Activated naive CD8-positive, alpha-beta T cell treated with anti-CD3 and anti-CD28 coated beads for 36 hours (primary cell): ENCODE results near the gene NOC2L. TPM values are rescaled to one million over a fixed set of nuclear protein-coding genes. Genes with fewer than 3 reads are reported as not detected.

Experiments used
- DNase-seq: peaks from one replicate; pipeline ENCODE4 v3.0.0; 2021
- H3K27ac Mint-ChIP-seq: one replicate; pipeline ENCODE4 v1.8.0; 2022; ENCODE audit warnings: mild to moderate bottlenecking, moderate library complexity, mixed read lengths
- H3K27me3 Mint-ChIP-seq: one replicate; pipeline ENCODE4 v1.8.0; 2022; ENCODE audit warnings: mild to moderate bottlenecking, mixed read lengths
- H3K36me3 Mint-ChIP-seq: one replicate; pipeline ENCODE4 v1.8.0; 2021; ENCODE audit warnings: mild to moderate bottlenecking, mixed read lengths
- H3K4me1 Mint-ChIP-seq: one replicate; pipeline ENCODE4 v1.8.0; 2021; ENCODE audit warnings: mixed read lengths
- H3K4me3 Mint-ChIP-seq: one replicate; pipeline ENCODE4 v1.8.0; 2022; ENCODE audit warnings: mild to moderate bottlenecking, moderate library complexity, mixed read lengths
- H3K9me3 Mint-ChIP-seq: one replicate; pipeline ENCODE4 v1.8.0; 2022; ENCODE audit warnings: mixed read lengths
- total RNA-seq, 2 experiments: library from RNA; stranded (reverse); gene quantifications; one replicate each; pipeline ENCODE4 v1.2.3, GENCODE V29; 2021

Gene NOC2L
- total RNA-seq, 2 experiments from 2014 or later, result 176 to 185 TPM

DNA sequence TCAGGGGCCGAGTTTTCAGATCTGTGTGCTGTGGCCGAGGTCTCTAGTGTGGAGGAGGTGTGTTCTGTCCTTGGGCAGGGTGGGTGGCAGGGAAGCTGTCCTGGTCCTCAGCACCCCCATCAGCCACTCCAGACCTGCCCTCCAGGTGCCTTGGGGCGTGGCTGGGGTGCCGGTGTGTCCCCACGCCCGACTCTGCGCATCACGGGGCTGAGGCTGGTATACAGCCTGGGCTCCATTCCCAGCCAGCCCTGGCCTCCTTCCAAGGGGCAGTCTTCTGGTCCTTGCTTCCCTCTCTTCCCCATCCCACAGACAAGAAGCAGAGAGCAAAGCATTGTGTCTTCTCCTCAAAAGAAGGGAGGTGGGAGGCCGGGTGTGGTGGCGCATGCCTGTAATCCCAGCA, 31.3 kb downstream of the NOC2L start:
- peaks cover 4% of the 10 kb centered on the region for H3K4me1 Mint-ChIP-seq
- H3K27me3 Mint-ChIP-seq, result peaks cover 51% of the 10 kb centered on the region
- no peak for DNase-seq
- no peaks in the 10 kb centered on the region for H3K9me3 Mint-ChIP-seq
- no peaks in the 10 kb centered on the region for H3K36me3 Mint-ChIP-seq
- H3K27ac Mint-ChIP-seq, result no peak overlapping the region
- H3K4me3 Mint-ChIP-seq, result no peak overlapping the region

- H3K4me1 Mint-ChIP-seq, result peaks cover 4% of the 10 kb centered on the region
- no peaks in the 10 kb centered on the region for H3K9me3 Mint-ChIP-seq
- H3K4me3 Mint-ChIP-seq, result no peak overlapping the region
- no peak overlapping the region for H3K27ac Mint-ChIP-seq
- DNase-seq, result no peak
- H3K27me3 Mint-ChIP-seq, result peaks cover 54% of the 10 kb centered on the region
- no peaks in the 10 kb centered on the region for H3K36me3 Mint-ChIP-seq
These were observed 31.8 kb downstream of the NOC2L start for GRCh38 chr1:927234-927633.

DNA sequence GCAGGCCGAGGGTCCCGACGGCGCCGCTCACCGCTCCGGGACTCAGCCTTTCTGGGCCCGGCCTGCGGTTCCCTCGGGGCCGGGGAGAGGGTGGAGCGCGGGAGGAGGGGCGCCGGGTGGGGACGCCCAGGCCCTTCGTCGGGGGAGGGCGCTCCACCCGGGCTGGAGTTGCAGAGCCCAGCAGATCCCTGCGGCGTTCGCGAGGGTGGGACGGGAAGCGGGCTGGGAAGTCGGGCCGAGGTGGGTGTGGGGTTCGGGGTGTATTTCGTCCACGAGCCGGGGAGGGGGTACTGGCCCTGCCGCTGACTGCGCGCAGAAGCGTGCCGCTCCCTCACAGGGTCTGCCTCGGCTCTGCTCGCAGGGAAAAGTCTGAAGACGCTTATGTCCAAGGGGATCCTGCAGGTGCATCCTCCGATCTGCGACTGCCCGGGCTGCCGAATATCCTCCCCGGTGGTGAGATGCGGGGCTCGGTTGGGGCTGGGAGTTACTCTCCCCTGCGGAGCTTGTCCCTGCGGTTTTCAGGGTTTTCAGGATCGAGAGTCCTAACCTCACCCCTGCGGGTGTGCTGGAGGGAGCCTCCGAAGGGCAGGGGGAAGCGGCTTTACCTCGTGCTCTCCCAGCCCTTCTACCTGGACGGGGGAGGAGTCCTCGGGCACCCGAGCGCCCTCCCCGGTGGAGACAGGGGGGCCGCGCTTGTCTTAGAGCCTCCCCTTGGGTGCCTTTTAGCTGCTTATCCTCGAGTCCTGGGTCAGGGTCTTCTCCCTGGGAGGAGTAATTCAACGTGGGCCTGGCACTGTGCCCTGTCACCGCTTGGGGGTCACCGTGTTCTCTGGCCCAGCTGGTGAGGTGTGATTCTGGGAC, 33.3 kb downstream of the NOC2L start:
- Mint-ChIP-seq H3K36me3 (no peaks in the 10 kb centered on the region), H3K4me1 (peaks cover 5% of the 10 kb centered on the region), H3K9me3 (no peaks in the 10 kb centered on the region), H3K4me3 (no peak overlapping the region), H3K27me3 (peaks cover 61% of the 10 kb centered on the region), H3K27ac (no peak overlapping the region)
- no peak for DNase-seq

DNA sequence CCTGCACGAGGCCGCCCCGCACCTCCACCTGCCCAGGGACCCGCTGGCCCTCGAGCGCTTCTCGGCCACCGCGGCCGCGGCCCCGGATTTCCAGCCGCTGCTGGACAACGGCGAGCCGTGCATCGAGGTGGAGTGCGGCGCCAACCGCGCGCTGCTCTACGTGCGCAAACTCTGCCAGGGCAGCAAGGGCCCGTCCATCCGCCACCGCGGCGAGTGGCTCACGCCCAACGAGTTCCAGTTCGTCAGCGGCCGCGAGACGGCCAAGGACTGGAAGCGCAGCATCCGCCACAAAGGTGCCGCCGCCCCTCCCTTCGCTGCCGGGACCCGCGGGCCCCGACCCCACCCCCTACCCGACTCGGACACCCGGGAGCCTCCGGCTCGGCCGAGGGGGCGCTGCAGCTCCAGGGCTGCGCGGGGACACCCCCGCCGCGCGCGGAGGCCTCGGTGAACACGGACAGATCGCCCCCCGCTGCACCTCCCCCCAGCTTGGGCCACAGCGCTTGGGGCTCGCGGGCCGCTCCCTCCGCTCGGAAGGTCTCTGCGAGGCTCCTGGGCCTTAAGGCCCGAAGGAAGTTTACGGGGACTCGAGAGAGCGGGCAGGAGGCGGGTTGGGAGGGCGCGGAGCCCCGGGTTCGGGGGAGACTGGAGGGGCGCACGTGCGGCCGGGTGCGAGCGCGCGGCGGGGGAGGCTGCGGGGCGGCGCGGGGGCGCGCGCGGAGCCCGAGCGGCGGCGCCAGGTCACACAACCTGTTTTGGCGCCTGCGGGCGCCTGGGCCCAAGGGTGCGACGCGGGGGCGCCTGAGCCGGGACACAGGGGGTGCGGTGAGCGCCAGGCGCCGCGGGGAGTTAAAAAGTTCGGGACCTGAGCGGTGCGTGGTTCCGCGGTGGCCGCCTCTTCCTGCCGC, 34.1 kb downstream of the NOC2L start:
- Mint-ChIP-seq H3K36me3 (no peaks in the 10 kb centered on the region), H3K9me3 (no peaks in the 10 kb centered on the region), H3K27ac (no peak overlapping the region), H3K4me1 (peaks cover 9% of the 10 kb centered on the region), H3K4me3 (no peak overlapping the region), H3K27me3 (peaks cover 70% of the 10 kb centered on the region)
- DNase-seq, result no peak

DNA sequence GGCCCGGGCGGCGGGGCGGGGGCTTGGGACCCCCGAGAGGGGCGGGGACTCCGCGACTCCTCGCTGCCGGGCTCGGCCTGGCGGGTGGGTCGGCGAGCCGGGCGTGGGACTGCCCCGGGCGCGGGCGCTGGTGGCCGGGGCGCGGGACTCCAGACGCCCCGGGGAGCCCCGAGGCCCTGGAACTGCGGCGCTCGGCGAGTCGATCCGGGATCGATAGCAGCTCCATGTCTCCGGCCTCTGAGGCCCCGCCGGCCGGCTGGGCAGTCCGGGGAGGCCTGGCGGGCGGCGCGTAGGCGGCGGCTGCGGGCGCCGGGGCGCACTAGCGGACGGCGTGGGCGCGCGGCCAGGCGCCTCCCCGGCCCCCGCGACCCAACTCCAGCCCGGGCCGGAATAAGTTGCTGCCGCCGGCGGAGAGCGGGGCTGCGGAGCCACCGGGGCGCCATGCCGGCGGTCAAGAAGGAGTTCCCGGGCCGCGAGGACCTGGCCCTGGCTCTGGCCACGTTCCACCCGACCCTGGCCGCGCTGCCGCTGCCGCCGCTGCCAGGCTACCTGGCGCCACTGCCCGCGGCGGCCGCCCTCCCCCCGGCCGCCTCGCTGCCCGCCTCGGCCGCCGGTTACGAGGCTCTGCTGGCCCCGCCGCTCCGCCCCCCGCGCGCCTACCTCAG, 34.9 kb downstream of the NOC2L start:
- peaks cover 9% of the 10 kb centered on the region for H3K4me1 Mint-ChIP-seq
- no peak overlapping the region for H3K27ac Mint-ChIP-seq
- no peak overlapping the region for H3K4me3 Mint-ChIP-seq
- no peak for DNase-seq
- peaks cover 67% of the 10 kb centered on the region for H3K27me3 Mint-ChIP-seq
- no peaks in the 10 kb centered on the region for H3K36me3 Mint-ChIP-seq
- H3K9me3 Mint-ChIP-seq, result no peaks in the 10 kb centered on the region

DNA sequence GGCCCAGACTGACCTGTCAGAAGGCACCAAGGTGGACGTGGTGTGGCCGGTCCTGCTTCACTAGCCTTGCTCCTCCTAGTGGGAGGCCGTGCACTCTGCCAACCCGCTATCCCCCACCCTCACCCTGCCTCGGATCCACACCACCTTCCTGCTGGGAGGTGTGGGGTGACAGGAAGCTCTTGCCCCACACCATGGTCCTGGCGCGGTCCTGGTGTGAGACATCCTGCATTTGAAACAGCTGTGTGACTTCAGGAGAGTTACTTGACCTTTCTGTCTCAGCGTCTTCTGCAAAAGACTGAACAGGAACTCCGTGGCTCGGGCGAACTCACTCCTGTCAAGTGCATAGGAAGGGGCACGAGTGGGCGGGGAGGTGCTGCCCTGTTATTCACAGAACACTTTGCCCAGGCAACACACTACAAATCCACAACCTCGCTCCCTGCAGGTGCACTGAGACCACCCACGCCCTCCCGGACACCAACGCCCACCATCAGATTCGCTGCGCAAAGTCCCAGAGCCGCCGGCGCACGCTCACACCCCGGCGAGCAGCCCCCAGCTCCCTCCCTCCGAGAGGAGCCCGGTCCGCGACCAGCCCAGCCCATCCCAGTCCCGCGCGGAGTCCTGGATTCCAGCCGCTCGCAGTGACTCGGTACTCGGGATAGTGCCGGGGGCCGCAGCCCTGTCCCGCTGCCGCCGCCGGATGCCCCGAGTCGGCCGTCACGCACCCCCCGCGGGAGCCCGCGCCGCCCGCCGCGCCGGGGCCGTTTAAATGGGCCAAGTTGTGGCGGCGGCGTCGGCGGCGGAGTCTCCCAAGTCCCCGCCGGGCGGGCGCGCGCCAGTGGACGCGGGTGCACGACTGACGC, 35.7 kb downstream of the NOC2L start, which contains the start of gene SAMD11:
Gene SAMD11, plus strand, starts transcription at position 793 of the 860 bp plus-strand sequence. CDS start 509 bp downstream, outside the sequence.
- Mint-ChIP-seq H3K36me3 (no peaks in the 10 kb centered on the region), H3K9me3 (no peaks in the 10 kb centered on the region)

DNA sequence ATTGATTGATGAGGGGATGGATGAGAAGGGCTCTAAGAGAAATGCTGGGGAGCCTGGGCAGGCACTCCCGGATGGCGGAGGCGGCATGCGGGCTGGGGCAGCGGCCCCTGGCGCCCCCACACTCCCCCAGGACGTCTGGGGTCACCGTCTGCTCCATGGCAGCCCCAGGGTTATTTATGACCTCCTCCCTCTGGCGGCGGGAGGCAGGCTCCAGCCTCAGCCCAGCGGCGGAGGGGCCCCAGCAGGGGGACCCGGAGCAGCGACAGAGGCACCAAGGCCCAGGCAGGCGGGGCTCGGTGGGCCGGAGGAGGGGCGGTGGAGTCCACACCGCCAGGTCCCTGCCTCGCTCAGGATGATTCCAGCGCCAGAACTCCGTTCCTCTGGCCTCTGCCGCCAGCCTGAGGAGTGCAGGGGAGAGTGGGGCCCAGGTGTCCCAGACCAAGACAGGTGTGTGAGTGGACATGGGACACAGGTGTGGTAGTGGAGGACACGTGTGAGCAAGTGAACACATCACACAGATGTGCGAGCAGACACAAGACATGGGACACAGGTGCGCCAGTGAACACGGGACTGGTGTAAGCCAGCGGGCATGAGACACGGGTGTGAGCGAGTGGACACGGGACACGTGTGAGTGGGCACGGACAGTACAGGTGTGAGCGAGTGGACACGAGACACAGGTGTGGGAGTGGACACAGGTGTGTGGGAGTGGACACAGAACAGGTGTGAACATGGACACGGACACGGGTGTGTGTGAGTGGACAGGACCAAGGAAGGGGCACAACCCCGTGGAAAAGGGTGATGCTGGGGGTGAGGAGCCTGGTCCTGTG, 37.8 kb downstream of the NOC2L start:
- peak; percentile 46 for DNase-seq
- Mint-ChIP-seq H3K4me1 (peaks cover 9% of the 10 kb centered on the region), H3K4me3 (no peak overlapping the region), H3K27me3 (peaks cover 52% of the 10 kb centered on the region), H3K36me3 (no peaks in the 10 kb centered on the region), H3K27ac (no peak overlapping the region), H3K9me3 (no peaks in the 10 kb centered on the region)

More for the DNA sequence above, 35.7 kb downstream of the NOC2L start, which contains the start of gene SAMD11:
- no peak within 1 kb of the TSS for H3K27ac Mint-ChIP-seq
- H3K27me3 Mint-ChIP-seq, result peaks cover 72% of the 10 kb centered on the region
- H3K4me1 Mint-ChIP-seq, result peaks cover 9% of the 10 kb centered on the region
- peak within 1 kb of the TSS; percentile 70 for H3K4me3 Mint-ChIP-seq
- peak; percentile 72 for DNase-seq

- Mint-ChIP-seq H3K36me3 (no peaks in the 10 kb centered on the region), H3K27me3 (peaks cover 45% of the 10 kb centered on the region), H3K9me3 (no peaks in the 10 kb centered on the region), H3K27ac (no peak overlapping the region), H3K4me3 (no peak overlapping the region), H3K4me1 (peaks cover 9% of the 10 kb centered on the region)
- DNase-seq, result no peak
These were observed 38.5 kb downstream of the NOC2L start for GRCh38 chr1:920521-920920.

DNA sequence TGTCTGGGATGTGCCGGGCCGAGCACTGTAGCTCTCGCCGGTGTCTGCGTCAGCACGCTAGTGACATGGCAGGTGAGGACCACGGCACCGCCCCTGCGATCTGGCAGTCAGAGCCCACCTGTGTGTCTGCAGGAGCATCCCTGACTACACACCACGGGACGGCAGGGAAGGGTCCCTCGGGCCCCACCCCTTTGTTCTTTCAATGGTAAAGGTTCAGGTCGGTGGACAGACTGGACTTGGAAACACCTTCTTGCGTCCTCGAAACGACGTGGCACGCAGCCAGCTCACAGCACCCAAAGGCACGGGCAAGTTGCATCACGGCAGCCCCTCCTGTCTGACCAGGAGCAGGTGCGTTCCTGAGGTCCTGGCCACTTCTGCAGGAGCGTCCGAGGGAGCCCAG, 39.0 kb downstream of the NOC2L start:
- no peak for DNase-seq
- Mint-ChIP-seq H3K27ac (no peak overlapping the region), H3K27me3 (peaks cover 44% of the 10 kb centered on the region), H3K4me1 (peaks cover 9% of the 10 kb centered on the region), H3K9me3 (no peaks in the 10 kb centered on the region), H3K4me3 (no peak overlapping the region), H3K36me3 (no peaks in the 10 kb centered on the region)

DNA sequence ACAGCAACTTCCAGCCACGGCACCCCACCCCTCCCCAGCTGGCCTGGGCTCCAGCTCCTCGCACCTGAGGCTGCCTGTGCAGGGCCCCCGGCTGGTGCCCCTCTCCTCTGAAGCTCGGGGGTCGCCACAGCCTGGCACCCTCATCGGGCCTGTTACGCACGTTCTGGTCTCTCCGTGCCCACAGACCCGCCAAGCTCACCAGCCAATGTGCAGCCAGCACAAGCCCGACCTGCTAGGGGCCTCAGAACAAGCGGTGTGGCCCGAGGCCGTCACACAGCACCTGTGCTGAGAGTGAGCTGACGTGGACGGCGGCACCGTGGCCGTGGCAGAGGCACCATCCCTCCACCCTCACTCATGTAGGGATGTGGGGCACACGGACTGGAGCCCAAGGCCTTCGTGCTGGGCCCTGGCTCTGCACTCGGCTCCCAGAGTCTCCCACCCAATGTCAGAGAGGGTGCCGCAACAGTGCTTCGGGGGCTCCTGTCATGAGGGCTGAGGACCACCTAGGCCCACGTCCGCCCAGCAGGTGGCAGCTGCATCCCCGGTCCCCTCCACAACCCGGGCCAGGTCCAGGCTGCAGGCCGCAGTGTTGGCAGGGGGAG, 39.7 kb downstream of the NOC2L start:
- no peak overlapping the region for H3K27ac Mint-ChIP-seq
- no peak for DNase-seq
- no peaks in the 10 kb centered on the region for H3K36me3 Mint-ChIP-seq
- H3K9me3 Mint-ChIP-seq, result no peaks in the 10 kb centered on the region
- peaks cover 39% of the 10 kb centered on the region for H3K27me3 Mint-ChIP-seq
- peaks cover 9% of the 10 kb centered on the region for H3K4me1 Mint-ChIP-seq
- no peak overlapping the region for H3K4me3 Mint-ChIP-seq

DNA sequence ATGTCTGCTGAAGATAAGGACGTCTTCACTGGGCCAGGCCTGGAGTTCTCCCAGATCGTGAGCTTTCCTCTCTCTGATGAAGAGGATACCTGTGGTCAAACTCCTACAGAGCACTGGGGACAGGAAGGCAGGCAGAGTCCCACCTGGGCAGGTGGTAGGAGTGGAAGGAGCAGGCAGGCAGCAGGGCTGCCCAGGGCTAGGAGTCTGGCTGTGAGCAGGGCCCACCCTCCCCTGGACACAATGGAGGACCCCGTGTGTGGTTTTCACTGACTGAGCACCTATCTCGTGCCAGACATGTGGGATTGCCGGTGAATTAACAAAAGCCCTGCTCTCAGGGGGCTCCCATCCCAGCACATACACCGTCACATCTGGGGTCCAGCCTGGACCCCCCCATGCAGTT, 40.2 kb downstream of the NOC2L start:
- peaks cover 39% of the 10 kb centered on the region for H3K27me3 Mint-ChIP-seq
- peaks cover 9% of the 10 kb centered on the region for H3K4me1 Mint-ChIP-seq
- no peak overlapping the region for H3K4me3 Mint-ChIP-seq
- no peaks in the 10 kb centered on the region for H3K9me3 Mint-ChIP-seq
- no peaks in the 10 kb centered on the region for H3K36me3 Mint-ChIP-seq
- no peak overlapping the region for H3K27ac Mint-ChIP-seq
- DNase-seq, result no peak

GRCh38 chr1:918353-918752, 40.7 kb downstream of the NOC2L start:
- no peak overlapping the region for H3K27ac Mint-ChIP-seq
- no peaks in the 10 kb centered on the region for H3K9me3 Mint-ChIP-seq
- peaks cover 9% of the 10 kb centered on the region for H3K4me1 Mint-ChIP-seq
- peaks cover 39% of the 10 kb centered on the region for H3K27me3 Mint-ChIP-seq
- no peak overlapping the region for H3K4me3 Mint-ChIP-seq
- no peak for DNase-seq
- H3K36me3 Mint-ChIP-seq, result no peaks in the 10 kb centered on the region

DNA sequence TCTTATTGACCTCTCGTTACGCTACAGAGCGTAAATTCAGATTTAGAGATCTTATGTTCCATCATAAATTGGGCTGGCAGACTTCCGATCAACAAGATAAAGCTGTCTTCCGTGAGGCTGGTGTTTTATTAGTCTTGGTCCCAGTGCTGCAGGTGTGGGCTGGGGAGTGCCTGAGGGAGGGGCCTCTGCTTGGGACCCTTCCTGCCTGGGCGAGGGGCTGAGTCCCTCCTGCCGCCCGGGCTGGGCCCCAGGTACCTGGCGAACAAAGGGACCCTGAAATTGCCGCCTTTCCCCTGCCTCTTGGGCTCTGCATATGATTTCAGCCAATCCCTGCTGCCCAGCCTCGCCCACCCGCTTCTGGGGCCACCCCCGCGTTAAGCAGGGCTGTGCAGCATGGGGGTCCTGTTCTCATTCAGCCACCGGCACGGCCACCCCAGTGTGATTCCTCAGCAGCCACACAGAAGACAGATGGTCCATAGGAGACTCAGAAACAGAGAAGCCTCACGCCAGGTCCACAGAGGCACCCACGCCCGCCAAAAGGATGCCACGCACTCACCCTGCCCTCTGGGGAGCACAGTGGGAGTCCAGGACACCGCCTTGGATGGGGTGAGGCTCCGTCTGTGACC, 41.5 kb downstream of the NOC2L start:
- Mint-ChIP-seq H3K27ac (no peak overlapping the region), H3K4me1 (peaks cover 5% of the 10 kb centered on the region), H3K27me3 (peaks cover 38% of the 10 kb centered on the region), H3K36me3 (no peaks in the 10 kb centered on the region), H3K9me3 (no peaks in the 10 kb centered on the region), H3K4me3 (no peak overlapping the region)
- DNase-seq, result peak; percentile 0
